GM12864 (cell line): ENCODE results near the gene LZTS3.
"Not testable (repeated sequence)": the region's sequence is repeated elsewhere in the genome, so short reads cannot be mapped to it uniquely, and the experiment has no call there.

ENCODE experiments used
- DNase-seq: peaks from one replicate; pipeline ENCODE4 v3.0.0-alpha.2; 2011; ENCODE audit warnings: low read depth
- H3K4me3 ChIP-seq: 2 replicates; pipeline ENCODE4 v1.5.1; 2011; ENCODE audit warnings: mild to moderate bottlenecking, low read depth, low read length, control low read depth
- TF ChIP-seq, protein P1 (sequence below): IDR thresholded peaks from 2 replicates; pipeline ENCODE4 v1.5.1; 2011; ENCODE audit warnings: low read depth, mild to moderate bottlenecking, moderate library complexity, low read length, control low read depth, inconsistent platforms; ENCODE audit errors: missing control alignments

The LZTS3 gene

DNA sequence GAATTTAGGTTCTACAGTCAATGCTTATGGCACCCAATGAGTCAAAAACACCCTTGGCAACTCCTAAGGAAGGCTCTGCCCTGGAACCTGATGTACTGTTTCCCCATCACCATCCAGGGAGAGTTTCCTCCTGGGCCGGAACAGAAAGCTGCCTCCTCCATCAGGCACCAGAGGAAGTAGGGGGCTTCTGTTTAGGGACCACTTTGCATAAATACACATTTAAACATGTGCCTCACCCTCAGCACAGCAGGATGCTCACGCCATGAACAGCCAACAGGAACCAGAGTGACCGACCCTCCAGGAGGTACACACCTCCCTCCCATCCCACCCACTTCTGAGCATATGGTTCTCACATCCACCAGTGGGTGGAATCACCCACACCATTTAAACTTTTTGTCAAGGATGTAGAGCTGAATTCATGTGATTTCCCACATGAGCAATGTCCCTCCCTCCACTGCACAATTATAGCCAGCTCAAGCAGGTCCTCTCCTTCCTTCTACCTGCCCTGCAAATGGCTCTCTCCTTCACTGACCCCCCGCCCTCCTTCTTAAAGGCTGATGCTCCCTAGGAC, 16.3 kb upstream of the LZTS3 start:
- TF ChIP-seq, protein P1, sequence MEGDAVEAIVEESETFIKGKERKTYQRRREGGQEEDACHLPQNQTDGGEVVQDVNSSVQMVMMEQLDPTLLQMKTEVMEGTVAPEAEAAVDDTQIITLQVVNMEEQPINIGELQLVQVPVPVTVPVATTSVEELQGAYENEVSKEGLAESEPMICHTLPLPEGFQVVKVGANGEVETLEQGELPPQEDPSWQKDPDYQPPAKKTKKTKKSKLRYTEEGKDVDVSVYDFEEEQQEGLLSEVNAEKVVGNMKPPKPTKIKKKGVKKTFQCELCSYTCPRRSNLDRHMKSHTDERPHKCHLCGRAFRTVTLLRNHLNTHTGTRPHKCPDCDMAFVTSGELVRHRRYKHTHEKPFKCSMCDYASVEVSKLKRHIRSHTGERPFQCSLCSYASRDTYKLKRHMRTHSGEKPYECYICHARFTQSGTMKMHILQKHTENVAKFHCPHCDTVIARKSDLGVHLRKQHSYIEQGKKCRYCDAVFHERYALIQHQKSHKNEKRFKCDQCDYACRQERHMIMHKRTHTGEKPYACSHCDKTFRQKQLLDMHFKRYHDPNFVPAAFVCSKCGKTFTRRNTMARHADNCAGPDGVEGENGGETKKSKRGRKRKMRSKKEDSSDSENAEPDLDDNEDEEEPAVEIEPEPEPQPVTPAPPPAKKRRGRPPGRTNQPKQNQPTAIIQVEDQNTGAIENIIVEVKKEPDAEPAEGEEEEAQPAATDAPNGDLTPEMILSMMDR, result no peak
- H3K4me3 ChIP-seq, result no peak overlapping the region
- no peak for DNase-seq

DNA sequence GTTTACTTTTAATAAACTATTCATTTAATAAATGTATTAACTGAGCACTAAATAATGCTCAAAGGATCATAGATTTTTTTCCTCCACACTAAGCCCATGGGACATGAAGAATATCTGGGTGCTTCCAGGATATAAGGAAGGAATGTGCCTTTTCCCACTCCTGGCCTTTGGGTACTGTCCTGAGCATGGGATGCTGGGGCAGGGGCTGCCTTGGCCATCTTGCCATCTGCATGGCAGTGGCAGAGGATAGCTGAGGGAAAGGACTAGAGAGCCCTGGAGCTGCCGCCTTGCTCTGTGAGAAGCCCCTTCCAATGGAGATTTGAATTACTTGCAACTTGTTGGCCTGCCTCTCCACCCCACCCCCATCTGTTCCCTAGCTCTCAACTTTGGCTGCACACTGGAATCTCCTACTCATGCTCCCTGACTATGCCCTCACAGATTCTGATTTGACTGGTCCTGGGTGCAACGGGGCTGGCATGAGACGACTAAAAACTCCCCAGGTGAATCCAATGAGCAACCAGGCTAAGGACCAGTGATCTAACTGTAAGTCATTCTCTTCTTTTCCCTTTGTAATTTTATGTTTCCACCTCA, 15.6 kb upstream of the LZTS3 start:
- TF ChIP-seq, protein P1, result no peak
- no peak overlapping the region for H3K4me3 ChIP-seq
- DNase-seq, result no peak

DNA sequence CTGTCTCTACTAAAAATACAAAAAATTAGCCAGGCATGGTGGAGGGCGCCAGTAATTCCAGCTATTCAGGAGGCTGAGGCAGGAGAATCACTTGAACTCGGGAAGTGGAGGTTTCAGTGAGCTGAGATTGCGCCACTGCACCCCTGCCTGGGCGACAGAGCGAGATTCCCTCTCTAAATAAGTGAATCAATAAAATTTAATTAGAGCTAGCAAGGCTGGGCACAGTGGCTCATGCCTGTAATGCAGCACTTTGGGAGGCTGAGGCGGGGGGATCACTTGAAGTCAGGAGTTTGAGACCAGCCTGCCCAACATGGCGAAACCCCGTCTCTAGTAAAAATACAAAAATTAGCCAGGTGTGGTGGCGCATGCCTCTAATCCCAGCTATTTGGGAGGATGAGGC, 14.5 kb upstream of the LZTS3 start:
- not testable (repeated sequence) for DNase-seq, H3K4me3 ChIP-seq

DNA sequence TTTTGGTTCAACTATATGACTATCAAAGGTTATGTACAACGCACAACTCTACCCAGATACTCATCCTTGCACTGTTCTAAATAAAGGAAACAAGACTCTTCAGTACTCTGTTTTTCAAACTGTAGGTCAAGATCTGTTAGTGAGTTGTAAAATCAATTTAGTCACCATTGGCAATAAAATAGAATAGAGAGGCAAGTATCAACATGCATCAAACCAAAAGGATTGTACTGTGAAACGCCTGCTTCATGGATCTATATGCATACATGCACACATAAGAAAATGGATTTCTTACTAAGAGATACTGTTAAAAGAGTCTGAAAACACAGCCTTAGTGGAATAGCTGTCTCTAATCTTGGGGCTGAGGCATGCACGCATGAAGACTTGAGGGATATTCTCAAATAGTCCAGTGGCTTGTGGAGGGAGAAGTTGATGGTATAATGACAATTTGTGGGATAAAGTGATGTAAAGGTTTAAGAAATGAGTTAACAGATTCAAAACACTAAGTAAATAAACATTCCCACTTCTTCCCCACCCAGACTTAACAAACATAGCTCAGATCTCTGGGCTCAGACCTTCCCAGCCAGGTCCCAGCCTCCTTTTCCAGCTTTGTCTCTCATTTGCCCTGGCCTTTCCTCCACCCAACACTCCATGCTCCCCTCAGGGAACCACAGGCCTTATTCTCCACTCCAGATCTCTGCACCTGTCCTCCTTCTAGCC, 10.7 kb upstream of the LZTS3 start:
- no peak overlapping the region for H3K4me3 ChIP-seq
- no peak for DNase-seq
- TF ChIP-seq, protein P1, result no peak

DNA sequence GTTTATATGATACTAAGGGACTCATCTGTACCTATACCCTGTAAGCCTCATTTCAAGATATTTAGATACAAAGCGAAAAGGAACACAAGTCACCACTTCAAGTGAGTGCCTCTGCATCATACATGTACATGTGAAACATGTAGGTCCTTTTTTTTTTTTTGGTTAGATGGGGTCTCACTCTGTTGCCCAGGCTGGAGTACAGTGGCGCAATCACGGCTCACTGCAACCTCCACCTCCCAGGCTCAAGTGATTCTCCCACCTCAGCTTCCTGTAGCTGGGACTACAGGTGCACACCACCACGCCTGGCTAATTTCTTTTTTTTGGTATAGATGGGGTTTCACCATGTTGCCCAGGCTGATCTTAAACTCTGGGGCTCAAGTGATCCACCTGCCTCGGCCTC, 9.1 kb upstream of the LZTS3 start:
- not testable (repeated sequence) for DNase-seq, H3K4me3 ChIP-seq

DNA sequence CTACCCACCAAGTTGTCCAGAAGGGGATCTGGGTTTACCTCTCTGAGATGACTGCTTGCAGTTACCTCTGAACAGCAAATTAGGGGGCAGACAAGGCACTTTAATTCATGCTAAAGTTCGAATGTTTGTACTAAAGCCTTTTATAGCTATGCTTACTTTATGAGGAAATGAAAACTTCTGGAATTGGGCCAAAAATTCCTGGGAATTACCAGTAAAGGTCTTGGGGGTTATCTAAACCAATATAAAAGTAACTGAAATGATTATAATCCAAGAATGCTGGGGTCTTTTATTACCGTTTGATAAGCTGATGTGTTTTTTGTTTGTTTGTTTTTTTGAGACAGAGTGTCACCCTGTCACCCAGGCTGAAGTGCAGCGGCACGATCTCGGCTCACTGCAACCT, 7.9 kb upstream of the LZTS3 start:
- no peak overlapping the region for H3K4me3 ChIP-seq
- TF ChIP-seq, protein P1, result no peak
- DNase-seq, result no peak

DNA sequence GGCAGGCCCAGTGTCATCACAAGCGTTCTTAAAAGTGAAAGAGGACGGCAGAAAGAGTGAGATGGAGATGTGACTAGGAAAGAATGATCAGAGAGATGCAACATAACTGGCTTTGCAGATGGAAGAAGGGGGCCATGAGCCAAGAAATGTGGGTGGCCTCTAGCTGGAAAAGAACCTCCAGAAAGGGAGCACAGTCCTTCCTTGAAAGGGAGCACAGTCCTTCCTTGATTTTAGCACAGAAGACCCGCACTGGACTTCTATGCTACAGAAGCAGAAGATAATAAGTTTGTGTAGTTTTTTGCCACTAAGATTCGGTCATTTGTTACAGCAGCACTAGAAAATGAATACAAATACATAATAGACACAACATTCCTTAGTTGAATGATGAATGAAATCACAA, 7.0 kb upstream of the LZTS3 start:
- TF ChIP-seq, protein P1, result no peak
- no peak for DNase-seq
- H3K4me3 ChIP-seq, result no peak overlapping the region
